HepG2 (cell line): ENCODE measurements around the gene MRPS25. TPM values are rescaled to one million over a fixed set of nuclear protein-coding genes. Genes with fewer than 3 reads are reported as not detected.

ENCODE experiments used
- GATAD1 ChIP-seq: IDR thresholded peaks from 2 replicates; pipeline ENCODE4 v1.6.1; 2016; ENCODE audit warnings: missing genetic modification reagents, missing compliant biosample characterization
- HNF4G ChIP-seq, 2 experiments: sonication (generic) in 1 of 2; formaldehyde crosslinking in 1 of 2; IDR thresholded peaks; 2 replicates each; pipeline versions ENCODE4 v1.4.0 to v1.6.1; 2011 to 2020; ENCODE audit warnings: borderline replicate concordance in 2 of 2, low read depth in 2 of 2, mild to moderate bottlenecking in 2 of 2, low read length in 1 of 2, missing genetic modification reagents in 1 of 2, moderate library complexity in 1 of 2
- KAT7 ChIP-seq: IDR thresholded peaks from 2 replicates; pipeline ENCODE4 v1.6.1; 2018; ENCODE audit warnings: borderline replicate concordance, missing compliant biosample characterization
- KDM4B ChIP-seq: sonication (generic); formaldehyde crosslinking; IDR thresholded peaks from 2 replicates; pipeline ENCODE4 v1.4.0; 2020; ENCODE audit warnings: missing genetic modification reagents
- MED8 ChIP-seq: sonication (generic); formaldehyde crosslinking; IDR thresholded peaks from 2 replicates; pipeline ENCODE4 v1.8.1; 2023; ENCODE audit warnings: mild to moderate bottlenecking, missing genetic modification reagents; ENCODE audit not compliant: insufficient replicate concordance
- MEF2D ChIP-seq: sonication (generic); formaldehyde crosslinking; IDR thresholded peaks from 2 replicates; pipeline ENCODE4 v1.5.1; 2020; ENCODE audit warnings: mild to moderate bottlenecking, missing genetic modification reagents
- PATZ1 ChIP-seq: sonication (generic); formaldehyde crosslinking; IDR thresholded peaks from 2 replicates; pipeline ENCODE4 v1.4.0; 2020; ENCODE audit warnings: missing genetic modification reagents
- PCBP2 ChIP-seq: fragments of 200-400 bp; formaldehyde crosslinking; optimal IDR thresholded peaks from 2 replicates; pipeline ENCODE3; 2018; ENCODE audit warnings: low read length, low read depth; ENCODE audit not compliant: poor library complexity, severe bottlenecking
- RAD51 ChIP-seq: fragments of 450-650 bp; IDR thresholded peaks from 2 replicates; pipeline ENCODE4 v1.6.1; 2016; ENCODE audit warnings: borderline replicate concordance
- RBM22 ChIP-seq: fragments of 200-400 bp; formaldehyde crosslinking; optimal IDR thresholded peaks from 2 replicates; pipeline ENCODE3; 2017; ENCODE audit warnings: mild to moderate bottlenecking, low read length, moderate library complexity
- RCOR2 ChIP-seq: IDR thresholded peaks from 2 replicates; pipeline ENCODE4 v1.6.1; 2016; ENCODE audit warnings: missing biosample characterization, missing genetic modification reagents
- REXO4 ChIP-seq: sonication (generic); formaldehyde crosslinking; IDR thresholded peaks from 2 replicates; pipeline ENCODE4 v1.8.0; 2022; ENCODE audit warnings: missing genetic modification reagents, mild to moderate bottlenecking, borderline replicate concordance
- RFXANK ChIP-seq: IDR thresholded peaks from 2 replicates; pipeline ENCODE4 v1.6.1; 2016
- ZBTB49 ChIP-seq: sonication (generic); formaldehyde crosslinking; IDR thresholded peaks from 2 replicates; pipeline ENCODE4 v1.4.0; 2020; ENCODE audit warnings: missing genetic modification reagents, borderline replicate concordance
- ZNF121 ChIP-seq: sonication (generic); formaldehyde crosslinking; IDR thresholded peaks from 2 replicates; pipeline ENCODE4 v1.5.0; 2020; ENCODE audit warnings: mild to moderate bottlenecking, missing genetic modification reagents
- ZNF274 ChIP-seq: sonication (generic); formaldehyde crosslinking; IDR thresholded peaks from 2 replicates; pipeline ENCODE4 v1.5.1; 2020; ENCODE audit warnings: mild to moderate bottlenecking, missing genetic modification reagents
- ZNF503 ChIP-seq: sonication (generic); formaldehyde crosslinking; IDR thresholded peaks from 2 replicates; pipeline ENCODE4 v1.4.0; 2020; ENCODE audit warnings: missing genetic modification reagents
- ZNF513 ChIP-seq: sonication (generic); formaldehyde crosslinking; conservative IDR thresholded peaks from 2 replicates; pipeline ENCODE4 v1.5.0; 2020; ENCODE audit warnings: missing genetic modification reagents
- ZNF530 ChIP-seq: sonication (generic); formaldehyde crosslinking; IDR thresholded peaks from 2 replicates; pipeline ENCODE4 v1.5.0; 2020; ENCODE audit warnings: low read depth, mild to moderate bottlenecking, missing genetic modification reagents
- ZNF816 ChIP-seq: sonication (generic); formaldehyde crosslinking; IDR thresholded peaks from 2 replicates; pipeline ENCODE4 v1.8.0; 2022; ENCODE audit warnings: missing genetic modification reagents, mild to moderate bottlenecking, borderline replicate concordance
- polyA plus RNA-seq, 8 experiments: library from polyadenylated mRNA; depleted of rRNA in 3 of 8; stranded (reverse) in 7 of 8; unstranded in 1 of 8; fragments of >200 nt; fragmentation: Illumina TruSeq in 4 of 8; extraction: Trizol in 4 of 8; gene quantifications; 2 replicates each; pipeline versions ENCODE4 v1.2.1 to v1.2.3, GENCODE V29; 2011 to 2016; ENCODE audit warnings: low read depth in 4 of 8, missing spikeins in 1 of 8, mixed read lengths in 1 of 8; ENCODE audit not compliant: insufficient read depth in 1 of 8
- total RNA-seq, 5 experiments: library from RNA; depleted of rRNA; stranded (reverse); fragments of >200 nt; fragmentation: Illumina TruSeq; extraction: Trizol; gene quantifications; 2 replicates each; pipeline ENCODE4 v1.2.3, GENCODE V29; 2016; ENCODE audit warnings: low read depth in 1 of 5

Gene MRPS25
- total and polyA plus RNA-seq, 2 of the 13 experiments (the other 11 are each of a cell fraction or from before 2014, with no cell fraction given) = 60.1 to 74.3 TPM

DNA sequence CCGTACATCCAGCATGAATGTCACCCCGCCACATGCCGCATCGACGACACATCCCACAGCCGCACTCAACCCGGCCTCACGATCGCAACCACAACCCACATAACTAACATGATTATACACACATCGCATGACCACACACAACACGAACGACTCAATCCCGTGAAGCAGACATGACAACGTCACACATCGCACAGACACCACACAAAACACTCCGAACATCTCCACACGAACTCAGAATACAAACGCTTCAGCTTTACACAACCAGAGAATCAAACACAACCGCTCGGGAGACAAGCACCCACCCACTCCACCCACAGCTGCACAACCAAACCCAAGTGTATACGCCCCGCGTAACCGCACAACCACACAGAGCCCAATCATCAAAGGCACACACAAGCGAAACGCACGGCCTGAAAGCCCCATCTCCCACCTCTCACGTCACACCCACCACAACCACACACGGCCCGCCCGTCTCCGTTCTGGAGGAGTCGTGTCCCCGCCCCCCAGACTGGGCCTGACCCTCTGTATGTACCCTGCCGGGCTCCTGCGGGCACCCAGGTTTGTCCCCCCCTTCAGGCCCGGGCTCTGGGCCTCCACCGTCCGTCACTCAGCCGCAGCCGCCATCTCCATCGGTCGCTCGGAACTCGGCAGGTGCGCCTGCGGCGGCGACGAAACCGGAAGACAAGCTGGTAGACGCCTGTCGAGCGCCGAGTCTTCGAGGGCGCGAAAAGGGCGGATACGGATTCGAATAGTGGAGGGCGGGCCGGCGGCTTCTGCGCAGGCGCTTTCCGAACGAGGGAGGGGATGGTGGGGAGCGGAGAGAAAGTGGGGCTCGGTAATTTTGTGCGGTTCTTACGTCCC is 33.6 kb upstream of the MRPS25 start, which contains the start of gene RBSN (continued):
- TF ChIP-seq ZBTB49 (CRISPR knock-in tag) (no peak), RCOR2 (CRISPR knock-in tag) (peak; percentile 27; the same call in 1 of the 2 replicates), PATZ1 (CRISPR knock-in tag) (peak; percentile 76), ZNF513 (0 out of 2 replicates have a peak, but pooled peaks have one; percentile 64), RAD51 (no peak; the same call in 1 of the 2 replicates), ZNF121 (CRISPR knock-in tag) (no peak), ZNF816 (CRISPR knock-in tag) (peak; percentile 93; the same call in 1 of the 2 replicates), GATAD1 (peak; percentile 96), KDM4B (CRISPR knock-in tag) (peak; percentile 95; the same call in 1 of the 2 replicates), ZNF503 (CRISPR knock-in tag) (peak; percentile 75; the same call in 1 of the 2 replicates), ZNF530 (CRISPR knock-in tag) (no peak), HNF4G (IDR thresholded peaks at IDR 0.05; ENCODE audit: borderline replicate concordance, low read depth, low read length) (no peak), HNF4G (CRISPR knock-in tag; IDR thresholded peaks at IDR 0.05; ENCODE audit: borderline replicate concordance, low read depth) (no peak), RFXANK (CRISPR knock-in tag) (peak; percentile 73; the same call in 1 of the 2 replicates), REXO4 (CRISPR knock-in tag) (0 out of 2 replicates have a peak, but pooled peaks have one; percentile 63), PCBP2 (no peak), KAT7 (CRISPR knock-in tag) (peak; percentile 96), MEF2D (CRISPR knock-in tag) (peak; percentile 91; the same call in 1 of the 2 replicates), MED8 (CRISPR knock-in tag) (peak; percentile 87), ZNF274 (peak; percentile 49; the same call in 1 of the 2 replicates), RBM22 (peak; percentile 16)
